Liver (tissue), 9 donors: ENCODE data around the gene FARP1. TPM values are rescaled to one million over a fixed set of nuclear protein-coding genes. Genes with fewer than 3 reads are reported as not detected.

Source experiments
- DNase-seq: peaks from one replicate; pipeline ENCODE4 v3.0.0-alpha.2; 2017; ENCODE audit warnings: low spot score
- H3K27ac ChIP-seq, 2 donors: one replicate each; pipeline ENCODE4 v1.7.0; 2013; ENCODE audit warnings: inconsistent platforms in 2 of 2, low read length in 2 of 2, control low read depth in 1 of 2, low read depth in 1 of 2, mild to moderate bottlenecking in 1 of 2
- H3K27me3 ChIP-seq, 4 donors: one replicate each; pipeline versions ENCODE4 v1.6.1 to v1.7.0; 2013; ENCODE audit warnings: low read length in 3 of 4, inconsistent platforms in 1 of 4, mild to moderate bottlenecking in 1 of 4, moderate library complexity in 1 of 4; ENCODE audit not compliant: control insufficient read depth in 4 of 4, insufficient read depth in 4 of 4
- H3K36me3 ChIP-seq, 4 donors: one replicate each; pipeline versions ENCODE4 v1.6.1 to v1.7.0; 2013; ENCODE audit warnings: low read length in 3 of 4, mild to moderate bottlenecking in 3 of 4, low read depth in 1 of 4, moderate library complexity in 1 of 4; ENCODE audit not compliant: control insufficient read depth in 4 of 4, insufficient read depth in 3 of 4
- H3K4me1 ChIP-seq, 4 donors: one replicate each; pipeline versions ENCODE4 v1.6.1 to v1.7.0; 2013; ENCODE audit warnings: low read length in 3 of 4, mild to moderate bottlenecking in 3 of 4, moderate library complexity in 1 of 4; ENCODE audit not compliant: control insufficient read depth in 4 of 4, insufficient read depth in 4 of 4
- H3K4me3 ChIP-seq, 3 donors: one replicate each; pipeline versions ENCODE4 v1.6.1 to v1.7.0; 2013; ENCODE audit warnings: low read length in 3 of 3, control low read depth in 1 of 3, low read depth in 1 of 3, mild to moderate bottlenecking in 1 of 3
- H3K9ac ChIP-seq, 2 donors: one replicate each; pipeline ENCODE4 v1.7.0; 2013; ENCODE audit warnings: low read length in 2 of 2, mild to moderate bottlenecking in 2 of 2, moderate library complexity in 2 of 2, control low read depth in 1 of 2, low read depth in 1 of 2
- H3K9me3 ChIP-seq, 4 donors: one replicate each; pipeline versions ENCODE4 v1.6.1 to v1.7.0; 2013; ENCODE audit warnings: low read length in 3 of 4; ENCODE audit not compliant: control insufficient read depth in 4 of 4
- ATF3 ChIP-seq: IDR thresholded peaks from 2 replicates; pipeline ENCODE4 v1.6.1; 2016; ENCODE audit warnings: antibody characterized with exemption
- CTCF ChIP-seq: fragments of 150-350 bp; IDR thresholded peaks from 2 replicates; pipeline ENCODE4 v1.5.1; 2017; ENCODE audit warnings: improper control_type of control experiment, low read depth, low read length; ENCODE audit not compliant: missing input control
- EGR1 ChIP-seq, 2 donors: IDR thresholded peaks; 2 replicates each; pipeline ENCODE4 v1.6.1; 2016 to 2018; ENCODE audit warnings: antibody characterized with exemption in 2 of 2, low read depth in 2 of 2
- FOXA1 ChIP-seq: IDR thresholded peaks from 2 replicates; pipeline ENCODE4 v1.6.1; 2016; ENCODE audit warnings: antibody characterized with exemption
- FOXA2 ChIP-seq: IDR thresholded peaks from 2 replicates; pipeline ENCODE4 v1.6.1; 2016; ENCODE audit warnings: antibody characterized with exemption
- GABPA ChIP-seq, 2 donors: IDR thresholded peaks in 1 of 2; conservative IDR thresholded peaks in 1 of 2; 2 replicates each; pipeline ENCODE4 v1.6.1; 2016; ENCODE audit warnings: antibody characterized with exemption in 2 of 2, mild to moderate bottlenecking in 1 of 2, moderate library complexity in 1 of 2
- HNF4A ChIP-seq, 2 donors: conservative IDR thresholded peaks; 2 replicates each; pipeline ENCODE4 v1.6.1; 2016; ENCODE audit warnings: antibody characterized with exemption in 2 of 2, mild to moderate bottlenecking in 2 of 2
- HNF4G ChIP-seq: IDR thresholded peaks from 2 replicates; pipeline ENCODE4 v1.6.1; 2016; ENCODE audit warnings: antibody characterized with exemption
- JUND ChIP-seq, 2 donors: IDR thresholded peaks; 2 replicates each; pipeline ENCODE4 v1.6.1; 2016; ENCODE audit warnings: antibody characterized with exemption in 2 of 2
- MAX ChIP-seq: IDR thresholded peaks from 2 replicates; pipeline ENCODE4 v1.6.1; 2016; ENCODE audit warnings: antibody characterized with exemption
- NR2F2 ChIP-seq: IDR thresholded peaks from 2 replicates; pipeline ENCODE4 v1.6.1; 2016; ENCODE audit warnings: antibody characterized with exemption
- RAD21 ChIP-seq, 2 donors: IDR thresholded peaks; 2 replicates each; pipeline ENCODE4 v1.6.1; 2016; ENCODE audit warnings: antibody characterized with exemption in 2 of 2, mild to moderate bottlenecking in 2 of 2
- REST ChIP-seq: IDR thresholded peaks from 2 replicates; pipeline ENCODE4 v1.6.1; 2016; ENCODE audit warnings: antibody characterized with exemption, mild to moderate bottlenecking
- RXRA ChIP-seq, 2 donors: IDR thresholded peaks; 2 replicates each; pipeline ENCODE4 v1.6.1; 2017 to 2018; ENCODE audit warnings: antibody characterized with exemption in 2 of 2, mild to moderate bottlenecking in 1 of 2
- SP1 ChIP-seq: IDR thresholded peaks from 2 replicates; pipeline ENCODE4 v1.6.1; 2018; ENCODE audit warnings: antibody characterized with exemption, mild to moderate bottlenecking
- TAF1 ChIP-seq: conservative IDR thresholded peaks from 2 replicates; pipeline ENCODE4 v1.6.1; 2016; ENCODE audit warnings: antibody characterized with exemption, mild to moderate bottlenecking
- YY1 ChIP-seq: IDR thresholded peaks from 2 replicates; pipeline ENCODE4 v1.6.1; 2016; ENCODE audit warnings: antibody characterized with exemption, mild to moderate bottlenecking
- ZBTB33 ChIP-seq: IDR thresholded peaks from 2 replicates; pipeline ENCODE4 v1.6.1; 2016; ENCODE audit warnings: antibody characterized with exemption
- WGBS: extraction: QIAGEN DNeasy Blood & Tissue Kit; methylation state at CpG from one replicate; pipeline ENCODE4 v1.1.7; 2013; 5-methylcytosine and 5-hydroxymethylcytosine counted together
- polyA plus RNA-seq, 2 donors: library from polyadenylated mRNA; stranded (reverse) in 1 of 2; unstranded in 1 of 2; fragments of 200-250 nt in 1 of 2; fragments of >200 nt in 1 of 2; fragmentation: Nextera tagmentation in 1 of 2; extraction: Ambion mirVana in 1 of 2; gene quantifications; one replicate each; pipeline versions ENCODE4 v1.2.1 to v1.2.3, GENCODE V29; 2013 to 2015
- total RNA-seq, 2 donors: library from RNA; depleted of rRNA; stranded (reverse); fragments of >200 nt; gene quantifications; one replicate each; pipeline ENCODE4 v1.2.3, GENCODE V29; 2014
- donor health status: healthy.
- donor health status: healthy.
- donor health status: healthy.
- donor health status: healthy.
- donor health status: healthy.

FARP1 gene
- total and polyA plus RNA-seq, 4 donors: 28.4 to 62.6 (median 39.8) TPM

GRCh38 chr13:98476538-98476966 lies 333.7 kb downstream of the FARP1 start:
- 31% methylated on average over 13 of the region's 13 CpGs for WGBS
- H3K4me3 ChIP-seq: no peak overlapping the region
- H3K9me3 ChIP-seq: no peaks in the 10 kb centered on the region
- peak overlapping the region; percentile 35 to 72 for H3K27ac ChIP-seq
- H3K9ac ChIP-seq: no peak overlapping the region
- peaks cover 23 to 59% (median 51%) of the 10 kb centered on the region in 4 donors for H3K4me1 ChIP-seq
- peak; percentile 97 to 99 for TF ChIP-seq RXRA (IDR thresholded peaks at IDR 0.05)
- peak in 1 of 2 donors; percentile 64 for TF ChIP-seq EGR1 (IDR thresholded peaks at IDR 0.05; ENCODE audit: low read depth in 2 of 2)
- TF ChIP-seq FOXA2: peak; percentile 59
- TF ChIP-seq GABPA (IDR thresholded peaks at IDR 0.05 in 1 of 2, conservative IDR thresholded peaks at IDR 0.05 in 1 of 2): peak in 1 of 2 donors; percentile 72
- TF ChIP-seq FOXA1: peak; percentile 43
- peak; percentile 95 for TF ChIP-seq NR2F2
- TF ChIP-seq CTCF: no peak
- peak; percentile 95 to 97 for TF ChIP-seq HNF4A (conservative IDR thresholded peaks at IDR 0.05)
- TF ChIP-seq ATF3: peak; percentile 12
- peak; percentile 83 for TF ChIP-seq SP1
- peak; percentile 56 to 70 for TF ChIP-seq RAD21 (IDR thresholded peaks at IDR 0.05)
- peak; percentile 81 for TF ChIP-seq HNF4G
- TF ChIP-seq ZBTB33: peak; percentile 84
- peak; percentile 74 for TF ChIP-seq YY1
- peak; percentile 94 for TF ChIP-seq MAX
- TF ChIP-seq JUND (IDR thresholded peaks at IDR 0.05): peak; percentile 71 to 88
- no peak for TF ChIP-seq TAF1
- TF ChIP-seq REST: peak; percentile 46
- peaks cover 0 to 5% (median 3%) of the 10 kb centered on the region in 4 donors for H3K36me3 ChIP-seq
- H3K27me3 ChIP-seq: no peaks in the 10 kb centered on the region
- DNase-seq: no peak
